ENCODE measurements around the gene MRPL2.
"Not testable (repeated sequence)": the region's sequence is repeated elsewhere in the genome, so short reads cannot be mapped to it uniquely, and the experiment has no call there.

Gene MRPL2

GRCh38 chr6:43052225-43052841, 6.9 kb downstream of the MRPL2 start:
- no peak for TF ChIP-seq CTCF (IDR thresholded peaks at IDR 0.05; ENCODE audit: insufficient read depth, low read depth, low read length, missing control alignments)
- H3K4me3 ChIP-seq (ENCODE audit: low read depth, low read length), result peak overlapping the region; percentile 78; the same call in 1 of the 2 replicates
- no peak for DNase-seq (ENCODE audit: low read depth)

GRCh38 chr6:43050981-43051380, 8.3 kb downstream of the MRPL2 start:
- H3K4me3 ChIP-seq (ENCODE audit: low read depth, low read length), result no peak overlapping the region
- TF ChIP-seq CTCF (IDR thresholded peaks at IDR 0.05; ENCODE audit: insufficient read depth, low read depth, low read length, missing control alignments), result no peak
- DNase-seq (ENCODE audit: low read depth), result no peak

- TF ChIP-seq CTCF (IDR thresholded peaks at IDR 0.05; ENCODE audit: insufficient read depth, low read depth, low read length, missing control alignments), result no peak
- H3K4me3 ChIP-seq (ENCODE audit: low read depth, low read length), result no peak overlapping the region
- no peak for DNase-seq (ENCODE audit: low read depth)
These were observed 11.2 kb downstream of the MRPL2 start for GRCh38 chr6:43047998-43048397.

- no peak for TF ChIP-seq CTCF (IDR thresholded peaks at IDR 0.05; ENCODE audit: insufficient read depth, low read depth, low read length, missing control alignments)
- no peak overlapping the region for H3K4me3 ChIP-seq (ENCODE audit: low read depth, low read length)
- no peak for DNase-seq (ENCODE audit: low read depth)
These were observed 13.8 kb downstream of the MRPL2 start for GRCh38 chr6:43045371-43045930.

GRCh38 chr6:43043310-43043709, 15.9 kb downstream of the MRPL2 start:
- no peak overlapping the region for H3K4me3 ChIP-seq (ENCODE audit: low read depth, low read length)
- TF ChIP-seq CTCF (IDR thresholded peaks at IDR 0.05; ENCODE audit: insufficient read depth, low read depth, low read length, missing control alignments), result no peak
- no peak for DNase-seq (ENCODE audit: low read depth)

GRCh38 chr6:43041475-43041874, 17.8 kb downstream of the MRPL2 start:
- H3K4me3 ChIP-seq (ENCODE audit: low read depth, low read length); DNase-seq (ENCODE audit: low read depth): not testable (repeated sequence)

- TF ChIP-seq CTCF (IDR thresholded peaks at IDR 0.05; ENCODE audit: insufficient read depth, low read depth, low read length, missing control alignments), result no peak
- H3K4me3 ChIP-seq (ENCODE audit: low read depth, low read length), result no peak overlapping the region
- no peak for DNase-seq (ENCODE audit: low read depth)
These were observed 18.5 kb downstream of the MRPL2 start for GRCh38 chr6:43040542-43041257.
